HPDE6-E6E7 (cell line): ENCODE data around the gene ANO3.

Source experiments
- DNase-seq: peaks from one replicate; pipeline ENCODE4 v3.0.0; 2011; ENCODE audit warnings: missing footprints; ENCODE audit errors: extremely low spot score

ANO3 gene

DNA sequence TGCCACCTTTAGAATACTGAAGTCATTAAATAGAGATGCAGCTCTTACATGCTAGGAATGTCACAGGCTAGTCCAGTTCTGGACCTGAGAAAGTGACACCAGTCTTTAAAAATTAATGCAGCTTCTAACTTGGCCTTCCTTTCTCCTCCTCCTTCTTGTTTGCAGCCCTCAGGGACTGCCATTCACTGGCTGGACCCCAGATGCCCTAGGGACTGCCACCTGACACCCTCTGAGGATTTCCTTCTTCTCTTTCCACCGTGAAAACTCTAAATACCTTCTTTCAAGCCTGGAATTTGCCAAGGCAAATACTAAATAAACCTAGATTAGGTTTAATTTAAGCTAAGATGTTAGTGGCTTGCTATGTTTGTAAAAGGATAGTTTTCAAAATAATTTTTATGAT, 161.7 kb downstream of the ANO3 start:
- no peak for DNase-seq

DNA sequence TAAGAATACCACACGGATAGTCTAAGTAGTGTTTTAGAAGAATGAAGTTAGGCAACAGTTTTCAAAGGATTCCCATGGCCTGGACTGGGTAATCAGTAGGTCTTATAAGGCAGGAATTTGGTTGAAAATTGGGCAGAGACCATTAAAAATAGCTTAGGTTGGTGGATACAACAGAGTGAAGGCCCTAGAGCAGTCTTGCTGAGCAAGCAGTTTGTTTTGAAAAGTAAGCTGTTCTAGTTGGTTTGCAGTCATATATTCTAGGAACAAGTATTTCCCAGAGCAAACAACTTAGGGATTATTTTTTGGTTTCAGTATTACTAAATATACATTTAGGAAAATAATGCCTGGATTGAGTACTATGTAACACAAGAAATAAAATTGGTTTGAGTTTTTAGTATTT, 175.3 kb downstream of the ANO3 start:
- DNase-seq = no peak

DNA sequence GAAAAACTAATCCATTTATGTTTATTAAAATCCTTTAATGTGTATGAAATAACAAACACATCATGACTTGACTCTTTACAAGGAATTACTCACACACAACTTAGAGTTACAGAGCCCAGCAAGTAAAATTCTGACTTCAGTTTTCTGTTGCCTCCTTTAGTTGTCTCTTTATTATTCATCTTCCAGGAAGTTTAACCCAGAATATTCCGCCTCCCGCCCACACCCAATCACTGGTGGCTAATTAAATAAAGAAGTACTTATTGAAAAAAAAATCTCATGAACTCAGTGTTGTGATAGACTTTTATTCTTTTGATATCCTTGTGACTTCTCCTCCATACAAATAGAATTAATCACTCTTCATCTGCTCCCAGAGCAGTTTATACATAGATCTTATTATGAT, 178.2 kb downstream of the ANO3 start:
- DNase-seq = no peak

DNA sequence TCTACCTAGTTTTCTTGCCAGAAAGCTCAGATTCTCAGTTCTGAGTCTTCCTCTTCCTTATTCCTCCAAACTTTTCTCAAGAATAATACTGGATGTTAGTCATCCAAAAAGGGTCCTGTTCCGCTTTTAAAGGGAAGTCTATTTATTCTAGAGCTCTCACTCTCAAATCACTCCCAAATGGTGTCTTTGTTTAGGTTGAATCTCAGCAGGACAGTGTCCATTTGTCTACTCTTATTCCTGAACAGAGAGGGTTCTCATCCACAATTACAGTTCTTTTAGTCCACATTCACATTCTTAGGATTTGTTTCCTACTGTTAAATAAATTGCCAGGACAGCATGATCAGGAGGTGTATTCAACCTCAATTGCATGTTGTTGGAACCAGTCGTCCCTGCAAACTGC, 178.8 kb downstream of the ANO3 start:
- DNase-seq = no peak

DNA sequence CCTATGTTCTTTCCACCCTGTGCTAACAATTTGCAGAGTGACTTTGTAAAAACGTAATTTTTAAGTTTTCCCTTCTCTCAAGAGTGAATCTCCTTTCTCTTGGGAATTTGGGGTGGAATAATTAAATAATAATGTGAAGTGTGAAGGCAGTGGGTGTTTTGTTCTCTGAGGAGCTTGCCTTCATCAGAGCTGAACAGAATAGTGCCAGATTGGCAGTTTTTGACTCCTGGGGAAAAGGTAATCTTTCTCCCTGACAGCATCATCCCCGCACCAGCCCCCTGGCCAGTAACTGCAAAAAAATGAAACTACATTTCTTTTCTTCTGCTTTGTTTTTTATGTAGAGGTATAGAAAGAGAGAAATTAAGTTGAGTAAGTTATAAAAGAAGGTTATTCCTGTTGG, 180.3 kb downstream of the ANO3 start:
- no peak for DNase-seq

DNA sequence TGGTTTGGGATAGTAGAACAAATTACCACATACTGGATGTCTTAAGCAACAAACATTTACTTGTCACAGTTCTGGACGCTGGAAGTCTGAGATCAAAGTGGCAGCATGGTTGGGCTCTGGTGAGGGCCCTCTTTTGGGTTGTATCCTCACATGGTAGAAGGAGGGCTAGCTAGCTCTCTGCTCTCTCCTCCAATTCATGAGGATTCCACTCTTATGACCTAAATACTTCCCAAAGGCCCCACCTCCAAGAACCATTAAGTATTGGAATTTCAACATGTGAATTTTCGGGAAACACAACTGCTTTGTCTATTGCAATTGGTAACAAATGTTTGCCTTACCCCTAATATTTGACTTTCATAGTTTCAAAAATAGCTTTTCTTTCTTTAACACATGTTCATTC, 187.5 kb downstream of the ANO3 start:
- no peak for DNase-seq

DNA sequence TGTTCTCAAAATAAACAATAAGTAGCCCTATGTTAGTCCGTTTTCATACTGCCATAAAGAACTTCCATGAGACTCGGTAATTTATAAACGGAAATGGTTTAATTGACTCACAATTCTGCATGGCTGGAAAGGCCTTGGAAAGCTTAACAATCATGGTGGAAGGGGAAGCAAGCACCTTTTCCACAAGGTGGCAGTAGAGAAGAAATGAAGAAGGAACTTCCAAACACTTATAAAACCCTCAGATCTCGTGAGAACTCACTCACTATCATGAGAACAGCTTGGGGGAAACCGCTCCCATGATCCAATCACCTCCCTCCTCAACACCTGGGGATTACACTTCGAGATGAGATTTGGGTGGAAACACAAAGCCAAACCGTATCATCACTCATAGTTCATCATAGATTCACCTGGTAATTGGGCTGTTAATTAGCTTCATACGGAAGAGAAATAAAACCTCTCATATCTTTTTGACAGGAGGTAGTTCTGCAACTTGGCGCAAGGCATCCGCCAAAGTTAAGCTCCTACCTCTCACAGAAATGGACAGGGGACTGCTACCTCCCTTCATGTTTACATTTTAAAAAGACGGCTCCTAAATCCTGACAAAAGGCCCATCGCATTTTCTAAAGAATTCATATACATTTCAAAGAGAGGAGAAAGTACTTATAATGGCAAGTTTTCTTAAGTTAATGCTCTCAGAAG, 191.1 kb downstream of the ANO3 start:
- DNase-seq = no peak

DNA sequence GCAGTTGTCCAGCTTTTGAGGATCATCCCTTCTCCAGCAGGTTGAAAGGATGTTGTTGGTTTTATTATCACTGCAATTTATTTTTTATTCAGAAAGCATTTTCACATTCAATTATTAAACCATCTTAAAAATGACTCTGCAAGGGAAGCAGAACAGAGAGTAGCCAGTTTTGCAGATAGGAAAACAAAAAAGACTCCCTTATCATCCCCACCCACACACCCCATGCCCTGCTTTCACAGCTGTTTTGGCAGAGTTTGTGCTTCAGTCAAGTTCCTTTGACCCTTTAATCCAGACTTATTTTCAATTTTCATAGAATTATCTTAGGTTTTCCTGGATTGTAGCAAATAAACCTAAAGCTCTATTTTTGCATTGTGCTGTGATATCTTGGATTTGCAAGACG, 195.8 kb downstream of the ANO3 start:
- no peak for DNase-seq

DNA sequence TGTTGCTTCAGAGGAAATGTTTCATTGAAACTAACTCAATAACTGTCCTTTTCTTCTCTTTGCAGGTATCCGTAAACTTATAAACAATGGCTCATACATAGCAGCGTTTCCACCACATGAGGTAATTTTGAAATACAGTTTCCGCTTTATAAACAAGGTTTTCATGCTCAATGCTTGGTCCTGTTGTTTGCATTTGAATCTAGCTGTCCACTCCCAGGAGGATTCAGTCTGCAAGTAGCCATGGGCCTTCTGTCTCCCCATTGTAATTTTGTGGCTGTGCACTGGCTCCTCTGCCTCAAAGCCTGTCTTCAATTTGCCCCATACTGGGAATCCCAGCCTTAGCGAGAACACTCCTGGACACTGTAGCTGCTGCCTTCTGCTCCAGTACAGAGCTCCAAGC, 205.4 kb downstream of the ANO3 start:
- DNase-seq = no peak

DNA sequence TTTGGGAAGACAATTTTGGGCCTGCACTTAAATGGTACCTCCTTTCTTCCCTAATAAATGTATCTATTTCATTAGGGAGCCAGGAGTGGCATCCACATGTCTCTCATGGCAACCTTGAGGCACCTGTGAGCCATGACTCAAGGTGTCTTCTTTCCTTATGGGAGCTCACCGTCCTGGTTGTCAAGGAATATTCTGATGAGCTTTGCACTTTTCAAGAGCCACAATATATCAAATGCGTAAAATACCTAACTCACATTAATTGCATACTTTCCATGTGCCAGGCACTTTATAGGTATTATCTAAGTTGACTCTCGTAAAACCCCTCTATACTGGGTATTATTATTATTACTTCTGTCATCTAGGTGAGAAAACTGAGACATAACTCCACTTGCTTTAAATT, 207.6 kb downstream of the ANO3 start:
- DNase-seq = no peak

DNA sequence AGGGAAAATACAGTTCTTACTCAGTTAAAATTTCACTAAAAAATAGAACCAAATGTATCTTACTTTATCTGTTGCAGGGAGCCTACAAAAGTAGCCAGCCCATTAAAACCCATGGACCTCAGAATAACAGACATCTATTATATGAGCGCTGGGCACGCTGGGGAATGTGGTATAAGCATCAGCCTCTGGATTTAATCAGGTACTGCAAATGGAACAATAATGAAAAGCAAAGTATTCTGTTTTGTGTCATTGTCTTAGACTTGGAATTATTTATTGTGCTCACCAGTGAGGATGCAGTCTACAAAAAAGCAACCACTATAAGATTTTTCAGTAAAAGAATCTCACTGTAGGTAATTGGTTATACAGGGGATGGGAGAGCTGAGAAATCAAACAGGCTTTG, 209.9 kb downstream of the ANO3 start:
- no peak for DNase-seq

DNA sequence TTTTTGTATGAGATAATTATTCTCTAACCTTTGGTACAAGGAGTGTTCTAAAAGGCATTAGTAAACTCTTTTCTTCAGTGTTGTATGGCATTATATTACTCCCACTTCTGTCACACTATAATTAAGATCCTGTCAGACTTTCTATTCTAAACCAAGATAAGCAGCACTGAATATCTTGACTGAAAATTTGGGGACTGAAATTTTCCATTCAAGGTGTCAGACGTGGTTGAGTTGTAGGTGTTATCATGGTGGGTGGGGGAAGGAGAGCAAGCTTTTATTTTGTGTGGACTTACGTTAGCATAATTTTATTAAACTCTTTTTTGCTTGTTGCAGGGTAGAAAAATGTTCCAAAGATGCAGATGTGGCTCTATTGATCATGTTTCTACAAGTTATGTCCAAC, 217.2 kb downstream of the ANO3 start:
- DNase-seq = no peak

DNA sequence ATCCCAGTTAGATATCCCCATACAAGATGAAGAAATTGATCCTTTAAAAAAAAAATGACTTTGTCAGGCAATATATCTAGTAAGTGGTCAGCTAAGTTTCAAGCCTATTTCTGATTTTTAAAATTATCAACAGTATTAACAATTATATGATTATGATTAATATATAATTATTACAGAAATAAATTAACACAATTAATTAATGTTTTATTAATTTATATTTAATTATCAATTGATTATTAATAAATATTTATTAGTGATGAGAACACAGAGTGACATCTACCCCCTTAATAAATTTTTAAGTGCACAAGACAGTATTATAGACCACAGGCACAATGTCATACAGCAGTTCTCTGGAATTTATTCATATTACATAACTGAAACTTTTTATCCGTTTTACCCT, 218.1 kb downstream of the ANO3 start:
- no peak for DNase-seq

DNA sequence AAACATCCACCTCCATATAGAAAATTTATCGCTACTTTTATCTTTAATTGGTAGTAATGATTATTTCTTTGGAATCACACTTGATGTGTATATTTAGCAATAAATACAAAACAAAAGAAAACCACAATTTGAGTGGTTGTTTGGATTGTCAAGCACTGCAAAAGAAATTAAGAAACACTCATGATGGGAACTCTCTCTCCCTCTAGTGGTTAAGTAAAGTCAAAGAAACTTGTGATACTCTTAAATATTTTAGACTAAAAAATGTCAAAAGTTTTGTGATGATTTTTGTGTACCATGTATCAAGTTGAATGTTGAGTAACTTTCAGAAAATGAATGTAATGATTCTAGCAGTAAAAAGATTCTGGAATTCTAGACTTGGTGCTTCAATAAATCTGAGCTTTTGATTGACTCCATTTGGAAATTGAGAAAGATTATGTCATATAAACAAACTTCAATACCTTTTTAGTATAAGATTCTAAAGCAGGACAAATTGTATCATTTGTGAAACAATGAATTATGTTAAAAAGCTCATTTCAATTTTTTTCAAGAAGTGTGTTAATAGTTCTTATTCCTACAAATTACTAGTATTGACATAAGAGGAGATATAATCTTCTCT, 219.4 kb downstream of the ANO3 start:
- no peak for DNase-seq

DNA sequence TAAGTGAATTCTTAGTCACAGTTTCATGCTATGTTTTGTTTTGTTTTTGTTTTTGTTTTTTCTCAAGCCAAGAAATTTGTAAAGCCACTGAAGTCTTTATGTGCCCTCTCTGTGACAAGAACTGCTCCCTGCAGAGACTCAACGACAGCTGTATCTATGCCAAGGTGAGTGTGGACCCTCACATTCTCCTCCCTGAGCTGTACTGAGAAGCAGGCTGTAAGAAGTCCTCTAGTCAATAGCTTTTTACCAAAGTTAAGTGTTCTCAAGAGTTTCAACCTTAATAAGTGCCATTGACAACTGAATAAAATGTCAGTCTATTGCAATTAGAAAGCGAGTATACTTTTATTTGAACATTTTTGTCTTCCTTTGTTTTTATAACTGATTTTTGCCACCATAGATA, 221.3 kb downstream of the ANO3 start:
- no peak for DNase-seq

DNA sequence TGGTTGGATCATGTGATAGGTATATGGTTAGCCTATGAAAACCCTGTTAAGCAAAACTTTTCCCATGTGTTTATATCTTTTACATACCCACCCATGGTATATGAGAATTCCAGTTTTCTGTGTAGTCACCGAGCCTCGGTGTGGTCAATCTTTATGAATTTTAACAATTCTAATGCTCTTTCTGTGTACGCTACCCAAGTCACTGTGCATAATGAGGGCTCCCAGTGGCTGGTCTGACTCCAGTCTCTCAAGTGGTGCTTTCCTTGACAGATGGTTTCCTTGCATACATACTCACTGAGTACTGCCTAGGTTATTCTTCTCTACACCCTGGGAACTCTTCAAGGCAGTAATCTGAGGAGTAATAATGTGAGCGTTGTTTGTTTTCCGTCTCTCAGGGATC, 222.5 kb downstream of the ANO3 start:
- no peak for DNase-seq

DNA sequence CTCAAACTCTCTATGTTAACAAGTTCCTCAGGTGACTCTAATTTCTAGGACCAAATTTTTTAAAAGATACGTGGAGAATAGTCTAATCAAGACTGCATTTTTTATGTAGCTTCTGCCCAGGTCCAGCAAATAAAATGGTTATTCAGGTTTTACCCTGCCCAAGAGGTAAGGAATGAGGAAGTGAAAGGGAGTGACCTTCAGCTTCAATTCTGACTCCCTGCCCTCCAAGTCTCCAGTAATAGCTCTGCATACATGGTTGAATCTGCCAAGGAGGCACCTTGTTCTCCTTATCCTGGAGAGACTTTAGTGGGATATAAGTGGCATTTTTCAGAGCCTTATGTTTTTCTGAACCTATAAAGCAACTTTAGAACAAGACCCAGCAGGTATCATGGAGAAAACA, 224.7 kb downstream of the ANO3 start:
- DNase-seq = peak; percentile 9

DNA sequence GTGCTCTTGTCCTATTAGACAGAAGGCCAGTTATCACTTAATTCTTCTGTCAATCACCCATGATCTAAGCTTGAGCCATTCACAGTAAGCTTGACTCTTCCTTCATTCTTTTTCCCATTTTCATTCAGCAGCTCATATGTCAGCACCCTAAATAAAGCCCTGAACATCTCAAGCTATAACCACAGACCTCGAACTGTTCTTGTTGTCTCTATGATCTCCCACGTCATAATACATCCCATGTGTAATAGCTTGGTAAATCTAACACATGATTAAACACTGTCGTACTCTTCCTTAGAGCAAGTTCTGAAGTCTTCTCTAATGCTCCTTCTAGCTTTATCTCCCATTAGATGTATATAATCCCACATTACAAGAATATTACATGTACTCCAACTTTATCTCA, 225.7 kb downstream of the ANO3 start:
- no peak for DNase-seq

DNA sequence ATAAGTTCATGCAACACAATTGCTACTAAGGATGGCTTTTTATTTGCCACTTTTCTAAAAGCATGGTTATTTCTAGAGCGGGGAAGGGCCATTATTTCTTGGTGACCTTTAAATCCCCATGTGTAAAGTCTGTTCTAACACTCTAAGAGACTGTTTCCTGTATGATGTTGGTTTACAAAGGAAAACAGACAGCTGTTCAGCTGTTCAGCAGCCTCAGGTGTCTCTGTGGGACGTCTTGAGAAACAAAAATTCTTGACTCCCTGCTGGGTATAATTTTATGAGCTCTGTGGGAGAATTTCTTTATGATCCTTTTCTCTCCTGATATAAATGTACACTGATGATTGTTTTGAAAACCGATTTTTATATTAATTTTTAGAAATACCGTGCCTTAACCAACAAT, 226.3 kb downstream of the ANO3 start:
- no peak for DNase-seq

DNA sequence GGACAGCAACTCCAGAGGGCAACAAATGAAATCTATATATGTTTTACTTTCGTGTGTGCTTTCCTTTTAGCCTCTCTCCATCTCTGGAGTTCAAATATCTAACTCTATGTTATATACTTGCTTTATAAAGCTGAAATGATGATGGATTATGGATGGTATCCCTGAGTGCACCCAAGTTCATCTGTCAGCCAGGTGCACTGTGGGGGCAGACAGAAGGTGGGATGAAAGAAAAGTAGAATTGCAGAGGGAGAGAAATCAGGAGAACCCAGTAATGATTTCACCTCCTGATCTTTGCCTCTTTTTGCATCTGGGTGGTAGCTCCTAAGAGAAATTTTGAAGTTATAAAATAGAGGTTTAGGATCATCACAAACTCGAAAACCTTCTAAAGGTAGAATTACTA, 237.7 kb downstream of the ANO3 start:
- no peak for DNase-seq

DNA sequence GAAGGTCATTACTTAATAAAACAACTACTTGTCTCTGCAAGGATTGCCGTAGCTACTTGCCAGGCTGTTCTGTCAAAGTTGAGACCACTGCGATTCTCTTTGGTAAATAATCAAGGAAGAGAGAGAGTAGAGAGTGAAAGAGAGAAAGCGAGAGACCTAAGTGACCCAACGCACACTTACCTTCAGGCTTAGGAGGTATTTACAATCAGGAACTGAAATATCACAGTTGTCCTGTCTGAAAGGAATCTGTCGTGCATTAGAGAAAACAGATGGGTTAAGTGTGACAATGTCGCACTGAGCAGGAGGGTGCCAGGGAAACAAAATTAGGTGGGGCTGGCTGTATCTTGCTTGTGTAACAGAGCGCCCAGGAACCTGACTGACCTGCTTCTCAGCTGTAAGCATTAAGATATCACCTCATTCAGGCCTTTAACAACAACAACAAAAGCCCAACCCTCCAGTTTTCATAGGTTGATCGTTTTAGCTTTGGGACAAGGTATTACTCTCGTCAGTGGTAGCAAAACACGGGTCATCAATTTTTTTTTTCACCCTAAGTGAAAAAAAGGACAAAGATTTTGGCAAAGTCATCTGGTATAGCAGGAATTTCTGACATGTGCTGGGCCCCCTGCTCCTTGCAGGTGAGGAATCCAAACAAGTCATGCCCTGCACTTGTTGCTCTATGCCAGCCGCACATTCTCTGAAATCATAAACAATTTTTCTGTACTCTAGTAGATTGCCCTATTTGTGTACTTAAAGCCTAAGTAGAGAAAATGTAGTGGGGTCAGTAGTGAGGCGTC, 240.1 kb downstream of the ANO3 start, which contains the start of gene MUC15:
TSS of gene MUC15 (minus strand) at position 403 of the 794 bp plus-strand sequence. CDS start 5,169 bp downstream, outside the sequence.
- DNase-seq = no peak

DNA sequence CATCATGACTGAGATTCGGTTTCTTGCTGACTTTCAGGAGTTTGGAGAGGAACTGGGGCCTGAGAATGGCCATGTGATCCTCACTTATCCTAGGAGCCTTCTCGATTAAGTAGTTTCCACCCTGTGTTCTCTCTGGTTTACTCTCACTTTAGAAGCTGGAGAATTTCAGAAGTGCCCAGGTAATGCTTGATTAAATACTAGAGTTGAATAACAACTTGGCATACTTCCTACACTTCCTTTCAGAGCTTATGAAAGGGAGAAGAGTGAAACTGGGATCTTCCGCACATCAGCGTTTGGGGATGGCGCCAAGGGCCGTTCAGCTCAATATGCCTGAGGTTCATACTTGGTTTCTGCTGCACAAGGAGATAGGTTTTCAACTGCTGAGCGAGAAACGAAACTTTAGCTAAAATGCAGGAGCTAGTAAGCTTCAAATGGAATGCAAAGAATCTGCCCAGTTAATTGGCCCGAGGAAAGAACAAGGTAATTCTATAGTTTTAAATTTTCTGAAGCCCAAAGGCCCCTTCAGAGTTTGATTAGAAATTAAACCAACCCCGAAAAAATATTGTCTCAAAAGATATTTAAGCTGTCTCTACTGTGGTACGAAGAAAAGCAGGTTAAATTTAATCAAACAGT, 241.0 kb downstream of the ANO3 start:
- DNase-seq = no peak

DNA sequence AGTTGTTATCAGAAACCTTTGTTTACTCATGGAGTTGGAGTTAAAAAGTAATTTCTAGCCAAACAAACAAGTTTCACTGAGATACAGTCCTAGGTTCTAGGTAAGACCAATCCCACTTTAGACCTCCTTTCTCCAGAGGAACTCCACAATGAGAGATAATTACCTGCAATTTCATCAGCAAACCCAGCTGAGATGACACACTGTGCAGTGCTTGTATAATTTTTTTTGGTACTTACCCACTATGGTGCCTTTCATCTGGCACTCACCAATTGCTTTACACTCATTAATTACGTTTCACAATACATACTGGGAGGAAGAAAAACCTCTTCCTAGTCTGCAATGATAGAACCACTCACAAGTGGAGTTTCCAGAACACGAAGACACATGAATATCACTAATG, 242.0 kb downstream of the ANO3 start:
- no peak for DNase-seq
